ENCODE data around the gene ME3. TPM values are rescaled to one million over a fixed set of nuclear protein-coding genes. Genes with fewer than 3 reads are reported as not detected.

ME3 gene
- total RNA-seq, 1 experiment from 2014 or later: 22.1 TPM

Other genes starting within 250 kb of the ME3 start
- 141 and 157 TPM in 2 replicates for gene PRSS23, start 127.9 kb upstream of the ME3 start, total RNA-seq (2014; rRNA removed)

All from LHCN-M2 (cell line).